GM21825 (cell line): ENCODE data around the gene FAM76A.
"Not testable (repeated sequence)": the region's sequence is repeated elsewhere in the genome, so short reads cannot be mapped to it uniquely, and the experiment has no call there.

Experiments used
- ATAC-seq: cut with Tn5 transposase; IDR thresholded peaks from one replicate; pipeline ENCODE4 v1.9.1; 2021; ENCODE audit warnings: mild to moderate bottlenecking, moderate library complexity; ENCODE audit not compliant: unreplicated experiment

FAM76A gene

GRCh38 chr1:27725374-27726172 is at the start of gene FAM76A:
FAM76A (plus strand) TSS chr1:27725961; CDS start chr1:27726081, 120 bp downstream.
- ATAC-seq = peak; percentile 91

- ATAC-seq = no peak
Observed at GRCh38 chr1:27676410-27676809, 49.4 kb upstream of the FAM76A start.

GRCh38 chr1:27678747-27679146 is 47.0 kb upstream of the FAM76A start:
- ATAC-seq = no peak

- ATAC-seq = not testable (repeated sequence)
Observed at GRCh38 chr1:27680225-27680791, 45.5 kb upstream of the FAM76A start.

- ATAC-seq = not testable (repeated sequence)
Observed at GRCh38 chr1:27681580-27681979, 44.2 kb upstream of the FAM76A start.

- no peak for ATAC-seq
Observed at GRCh38 chr1:27682351-27682944, 43.3 kb upstream of the FAM76A start.

GRCh38 chr1:27684176-27684575 is 41.6 kb upstream of the FAM76A start:
- ATAC-seq = no peak

GRCh38 chr1:27686223-27686990 is 39.4 kb upstream of the FAM76A start:
- ATAC-seq = no peak

- no peak for ATAC-seq
Observed at GRCh38 chr1:27687906-27688305, 37.9 kb upstream of the FAM76A start.

- ATAC-seq = peak; percentile 62
Observed at GRCh38 chr1:27689423-27690173, 36.2 kb upstream of the FAM76A start.

- no peak for ATAC-seq
Observed at GRCh38 chr1:27690183-27690582, 35.6 kb upstream of the FAM76A start.

GRCh38 chr1:27696835-27697234 is 28.9 kb upstream of the FAM76A start:
- not testable (repeated sequence) for ATAC-seq

GRCh38 chr1:27704958-27705357 is 20.8 kb upstream of the FAM76A start:
- ATAC-seq = no peak

GRCh38 chr1:27705545-27705944 is 20.2 kb upstream of the FAM76A start:
- ATAC-seq = no peak

GRCh38 chr1:27710574-27710973 is 15.2 kb upstream of the FAM76A start:
- no peak for ATAC-seq

- ATAC-seq = no peak
Observed at GRCh38 chr1:27713139-27713725, 12.5 kb upstream of the FAM76A start.

- no peak for ATAC-seq
Observed at GRCh38 chr1:27713869-27714513, 11.8 kb upstream of the FAM76A start.

- no peak for ATAC-seq
Observed at GRCh38 chr1:27716262-27716895, 9.4 kb upstream of the FAM76A start.
